ENCODE measurements around the gene MCAM.

The MCAM gene

DNA sequence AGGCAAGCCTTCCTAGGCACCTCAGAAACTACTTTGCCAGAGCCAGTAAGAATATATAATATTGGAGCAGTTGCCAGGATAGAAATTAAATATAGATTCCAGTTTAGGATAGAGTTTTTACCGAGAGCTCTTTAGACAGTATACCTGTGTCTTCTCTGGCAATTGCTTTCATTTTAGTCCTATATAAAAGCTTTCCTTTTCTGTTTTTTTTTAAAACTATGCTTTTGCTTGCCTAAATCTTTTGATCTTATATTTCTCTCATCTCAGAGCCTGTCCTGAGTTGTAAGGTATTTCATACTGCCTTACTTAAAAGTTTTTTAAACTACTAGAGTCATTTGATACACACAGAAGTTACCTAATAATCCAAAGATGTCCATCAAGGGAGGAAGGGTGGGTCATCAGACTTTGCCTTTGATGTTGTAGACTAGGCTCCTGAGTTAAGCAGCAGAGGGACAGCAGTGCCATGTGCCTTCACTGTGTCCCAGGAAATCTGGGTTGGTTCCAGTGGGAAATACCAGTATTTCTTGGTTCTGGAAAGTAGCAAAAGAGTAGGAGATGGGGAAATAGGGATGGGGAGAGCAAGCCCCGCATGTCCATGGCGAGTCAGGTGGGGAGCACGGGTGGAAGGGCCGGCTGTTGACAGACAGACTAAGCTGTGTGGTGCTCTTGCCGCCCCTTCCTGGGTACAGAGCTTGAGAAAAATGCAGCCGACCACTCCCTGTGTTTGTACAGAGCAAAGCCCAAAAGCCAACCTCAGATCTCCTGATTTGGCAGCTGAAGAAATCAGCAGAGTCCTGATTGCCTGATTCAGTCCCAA, 11.2 kb downstream of the MCAM start:
- Histone ChIP-seq H3K4me1 (ENCODE audit: control insufficient read depth in 1 of 2, insufficient read depth in 1 of 2, low read depth in 1 of 2, low read length in 1 of 2) (no peaks in the 10 kb centered on the region), H3K4me3 (ENCODE audit: low read depth in 1 of 2, low read length in 1 of 2) (no peak overlapping the region), H3K9me3 (no peaks in the 10 kb centered on the region), H3K36me3 (peaks cover 99% of the 10 kb centered on the region), H3K27ac (no peak overlapping the region), H3K27me3 (no peaks in the 10 kb centered on the region)
- TF ChIP-seq, protein P1, sequence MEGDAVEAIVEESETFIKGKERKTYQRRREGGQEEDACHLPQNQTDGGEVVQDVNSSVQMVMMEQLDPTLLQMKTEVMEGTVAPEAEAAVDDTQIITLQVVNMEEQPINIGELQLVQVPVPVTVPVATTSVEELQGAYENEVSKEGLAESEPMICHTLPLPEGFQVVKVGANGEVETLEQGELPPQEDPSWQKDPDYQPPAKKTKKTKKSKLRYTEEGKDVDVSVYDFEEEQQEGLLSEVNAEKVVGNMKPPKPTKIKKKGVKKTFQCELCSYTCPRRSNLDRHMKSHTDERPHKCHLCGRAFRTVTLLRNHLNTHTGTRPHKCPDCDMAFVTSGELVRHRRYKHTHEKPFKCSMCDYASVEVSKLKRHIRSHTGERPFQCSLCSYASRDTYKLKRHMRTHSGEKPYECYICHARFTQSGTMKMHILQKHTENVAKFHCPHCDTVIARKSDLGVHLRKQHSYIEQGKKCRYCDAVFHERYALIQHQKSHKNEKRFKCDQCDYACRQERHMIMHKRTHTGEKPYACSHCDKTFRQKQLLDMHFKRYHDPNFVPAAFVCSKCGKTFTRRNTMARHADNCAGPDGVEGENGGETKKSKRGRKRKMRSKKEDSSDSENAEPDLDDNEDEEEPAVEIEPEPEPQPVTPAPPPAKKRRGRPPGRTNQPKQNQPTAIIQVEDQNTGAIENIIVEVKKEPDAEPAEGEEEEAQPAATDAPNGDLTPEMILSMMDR (IDR thresholded peaks at IDR 0.05) = no peak

- TF ChIP-seq, protein P1 (IDR thresholded peaks at IDR 0.05) = no peak
Measured at GRCh38 chr11:119303227-119303718, 13.7 kb downstream of the MCAM start.

DNA sequence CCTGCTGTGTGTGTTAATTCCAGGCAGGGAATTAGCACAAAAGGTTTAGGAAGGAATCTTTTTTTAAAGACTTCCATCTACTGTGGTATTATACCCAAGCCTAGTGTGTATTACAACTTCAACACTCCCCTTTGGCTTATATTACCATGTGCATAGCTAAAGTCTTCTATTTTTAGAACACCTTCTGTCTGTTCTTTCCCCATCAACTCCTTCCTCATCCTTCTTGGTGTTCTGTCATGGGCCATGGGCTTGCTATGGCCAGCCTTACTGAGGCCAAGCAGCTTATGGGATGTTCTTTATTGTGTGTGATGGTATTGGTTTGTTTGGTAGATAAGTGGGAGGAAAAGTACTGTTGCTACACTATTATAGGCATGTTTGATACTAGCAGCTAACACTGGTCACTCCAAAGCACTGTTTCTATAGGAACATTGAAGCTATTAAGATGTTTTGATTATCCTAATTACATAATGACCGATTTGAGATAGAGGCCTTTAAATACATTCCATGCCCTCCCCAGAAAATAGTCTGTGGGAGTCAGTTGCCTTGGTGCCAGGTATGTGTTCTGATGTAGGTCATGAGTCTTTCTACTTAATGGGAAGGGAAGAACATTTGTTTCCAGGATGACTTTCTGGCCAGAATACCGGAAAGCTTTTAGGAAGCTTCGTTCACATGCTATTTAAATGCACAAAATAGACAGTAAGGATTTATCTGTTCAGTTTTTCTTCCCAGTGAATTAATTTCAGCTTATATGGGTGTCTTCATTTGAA, 16.5 kb downstream of the MCAM start:
- H3K36me3 ChIP-seq = peaks cover 95% of the 10 kb centered on the region
- no peaks in the 10 kb centered on the region for H3K9me3 ChIP-seq
- H3K27me3 ChIP-seq = no peaks in the 10 kb centered on the region
- no peaks in the 10 kb centered on the region for H3K4me1 ChIP-seq (ENCODE audit: control insufficient read depth in 1 of 2, insufficient read depth in 1 of 2, low read depth in 1 of 2, low read length in 1 of 2)
- no peak overlapping the region for H3K27ac ChIP-seq
- no peak overlapping the region for H3K4me3 ChIP-seq (ENCODE audit: low read depth in 1 of 2, low read length in 1 of 2)
- TF ChIP-seq, protein P1 (IDR thresholded peaks at IDR 0.05) = no peak

More at GRCh38 chr11:119303227-119303718, 13.7 kb downstream of the MCAM start:
- Histone ChIP-seq H3K4me3 (ENCODE audit: low read depth in 1 of 2, low read length in 1 of 2) (no peak overlapping the region), H3K9me3 (no peaks in the 10 kb centered on the region), H3K4me1 (ENCODE audit: control insufficient read depth in 1 of 2, insufficient read depth in 1 of 2, low read depth in 1 of 2, low read length in 1 of 2) (no peaks in the 10 kb centered on the region), H3K27me3 (no peaks in the 10 kb centered on the region), H3K36me3 (peaks cover 99% of the 10 kb centered on the region), H3K27ac (no peak overlapping the region)

DNA sequence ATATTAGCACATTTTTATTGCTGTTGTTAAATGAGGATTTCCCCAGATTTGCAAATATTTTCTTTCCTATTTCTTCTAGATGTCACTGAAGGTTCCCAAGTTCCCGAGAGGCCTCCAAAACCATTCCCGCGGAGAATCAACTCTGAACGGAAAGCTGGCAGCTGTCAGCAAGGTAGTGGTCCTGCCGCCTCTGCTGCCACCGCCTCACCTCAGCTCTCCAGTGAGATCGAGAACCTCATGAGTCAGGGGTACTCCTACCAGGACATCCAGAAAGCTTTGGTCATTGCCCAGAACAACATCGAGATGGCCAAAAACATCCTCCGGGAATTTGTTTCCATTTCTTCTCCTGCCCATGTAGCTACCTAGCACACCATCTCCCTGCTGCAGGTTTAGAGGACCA, 17.5 kb downstream of the MCAM start:
- Histone ChIP-seq H3K36me3 (peaks cover 95% of the 10 kb centered on the region), H3K9me3 (no peaks in the 10 kb centered on the region), H3K4me3 (ENCODE audit: low read depth in 1 of 2, low read length in 1 of 2) (no peak overlapping the region), H3K27ac (no peak overlapping the region), H3K4me1 (ENCODE audit: control insufficient read depth in 1 of 2, insufficient read depth in 1 of 2, low read depth in 1 of 2, low read length in 1 of 2) (no peaks in the 10 kb centered on the region), H3K27me3 (no peaks in the 10 kb centered on the region)
- TF ChIP-seq, protein P1 (IDR thresholded peaks at IDR 0.05) = no peak

DNA sequence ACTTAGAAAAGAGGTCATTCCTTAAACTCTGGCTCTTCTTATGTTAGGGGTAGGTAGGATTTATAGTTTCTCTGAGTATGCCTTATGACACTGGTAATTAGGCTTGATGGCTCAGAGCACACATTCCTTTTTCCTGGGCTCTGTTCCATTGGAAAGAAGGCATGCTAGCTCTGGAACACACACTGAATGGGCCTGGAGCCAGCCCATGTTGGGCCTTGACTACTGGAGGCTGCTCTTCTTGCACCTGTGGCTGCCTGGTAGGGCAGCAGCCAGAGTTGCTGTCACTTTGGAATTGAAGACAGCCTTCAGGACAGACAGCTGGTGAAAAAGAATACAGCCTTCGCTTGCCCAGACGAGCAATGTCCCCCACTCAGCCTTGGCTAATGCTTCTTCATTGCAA, 18.2 kb downstream of the MCAM start:
- no peaks in the 10 kb centered on the region for H3K9me3 ChIP-seq
- H3K27me3 ChIP-seq = no peaks in the 10 kb centered on the region
- no peaks in the 10 kb centered on the region for H3K4me1 ChIP-seq (ENCODE audit: control insufficient read depth in 1 of 2, insufficient read depth in 1 of 2, low read depth in 1 of 2, low read length in 1 of 2)
- H3K36me3 ChIP-seq = peaks cover 94% of the 10 kb centered on the region
- H3K4me3 ChIP-seq (ENCODE audit: low read depth in 1 of 2, low read length in 1 of 2) = no peak overlapping the region
- no peak overlapping the region for H3K27ac ChIP-seq
- TF ChIP-seq, protein P1 (IDR thresholded peaks at IDR 0.05) = no peak
